HepG2 (cell line): Measurements from ENCODE around the gene FBLIM1. TPM values are rescaled to one million over a fixed set of nuclear protein-coding genes. Genes with fewer than 3 reads are reported as not detected.

Experiments
- ARNT2 ChIP-seq: sonication (generic); formaldehyde crosslinking; IDR thresholded peaks from 2 replicates; pipeline ENCODE4 v1.8.0; 2022; ENCODE audit warnings: mild to moderate bottlenecking, low read depth, missing genetic modification reagents, moderate library complexity
- BCL6 ChIP-seq: IDR thresholded peaks from 2 replicates; pipeline ENCODE4 v1.6.1; 2016; ENCODE audit warnings: missing genetic modification reagents, missing compliant biosample characterization
- CREM ChIP-seq, 2 experiments: sonication (generic) in 1 of 2; formaldehyde crosslinking in 1 of 2; IDR thresholded peaks; 2 replicates each; pipeline versions ENCODE4 v1.4.0 to v1.6.1; 2016 to 2020; ENCODE audit warnings: antibody characterized with exemption in 1 of 2, mild to moderate bottlenecking in 1 of 2, missing genetic modification reagents in 1 of 2
- RFXANK ChIP-seq: IDR thresholded peaks from 2 replicates; pipeline ENCODE4 v1.6.1; 2016
- SIN3A ChIP-seq: IDR thresholded peaks from 2 replicates; pipeline ENCODE4 v1.6.1; 2011; ENCODE audit warnings: low read depth, mild to moderate bottlenecking, control low read depth, low read length, borderline replicate concordance
- SPEN ChIP-seq: sonication (generic); formaldehyde crosslinking; IDR thresholded peaks from 2 replicates; pipeline ENCODE4 v1.5.1; 2020; ENCODE audit warnings: low read depth, mild to moderate bottlenecking, missing genetic modification reagents
- YEATS4 ChIP-seq: sonication (generic); formaldehyde crosslinking; IDR thresholded peaks from 2 replicates; pipeline ENCODE4 v1.4.0; 2020; ENCODE audit warnings: missing genetic modification reagents, borderline replicate concordance
- ZNF773 ChIP-seq: sonication (generic); formaldehyde crosslinking; IDR thresholded peaks from 2 replicates; pipeline ENCODE4 v1.4.0; 2020; ENCODE audit warnings: missing genetic modification reagents, borderline replicate concordance
- polyA plus RNA-seq, 8 experiments: library from polyadenylated mRNA; depleted of rRNA in 3 of 8; stranded (reverse) in 7 of 8; unstranded in 1 of 8; fragments of >200 nt; fragmentation: Illumina TruSeq in 4 of 8; extraction: Trizol in 4 of 8; gene quantifications; 2 replicates each; pipeline versions ENCODE4 v1.2.1 to v1.2.3, GENCODE V29; 2011 to 2016; ENCODE audit warnings: low read depth in 4 of 8, missing spikeins in 1 of 8, mixed read lengths in 1 of 8; ENCODE audit not compliant: insufficient read depth in 1 of 8
- total RNA-seq, 5 experiments: library from RNA; depleted of rRNA; stranded (reverse); fragments of >200 nt; fragmentation: Illumina TruSeq; extraction: Trizol; gene quantifications; 2 replicates each; pipeline ENCODE4 v1.2.3, GENCODE V29; 2016; ENCODE audit warnings: low read depth in 1 of 5
- TF ChIP-seq, protein P1 (sequence below), 2 experiments: fragments of 450-650 bp in 1 of 2; sonication (generic) in 1 of 2; formaldehyde crosslinking in 1 of 2; IDR thresholded peaks; 2 replicates each; pipeline versions ENCODE4 v1.6.1 to v1.8.0; 2016 to 2022; ENCODE audit warnings: antibody characterized with exemption in 1 of 2, mild to moderate bottlenecking in 1 of 2, missing genetic modification reagents in 1 of 2
- TF ChIP-seq, protein P2 (sequence below): IDR thresholded peaks from 2 replicates; pipeline ENCODE4 v1.6.1; 2016; ENCODE audit warnings: missing compliant biosample characterization, missing genetic modification reagents, borderline replicate concordance
- TF ChIP-seq, protein P3 (sequence below): sonication (generic); formaldehyde crosslinking; conservative IDR thresholded peaks from 2 replicates; pipeline ENCODE4 v1.4.0; 2020; ENCODE audit warnings: missing genetic modification reagents
- TF ChIP-seq, protein P4 (sequence below): conservative IDR thresholded peaks from 2 replicates; pipeline ENCODE4 v1.6.1; 2018; ENCODE audit warnings: missing genetic modification reagents
- TF ChIP-seq, protein P5 (sequence below): sonication (generic); formaldehyde crosslinking; IDR thresholded peaks from 2 replicates; pipeline ENCODE4 v1.8.1; 2023; ENCODE audit warnings: mild to moderate bottlenecking, missing genetic modification reagents

The FBLIM1 gene
- total and polyA plus RNA-seq, 2 of the 13 experiments (the other 11 are each of a cell fraction or from before 2014, with no cell fraction given): 10.6 to 23.0 TPM

DNA sequence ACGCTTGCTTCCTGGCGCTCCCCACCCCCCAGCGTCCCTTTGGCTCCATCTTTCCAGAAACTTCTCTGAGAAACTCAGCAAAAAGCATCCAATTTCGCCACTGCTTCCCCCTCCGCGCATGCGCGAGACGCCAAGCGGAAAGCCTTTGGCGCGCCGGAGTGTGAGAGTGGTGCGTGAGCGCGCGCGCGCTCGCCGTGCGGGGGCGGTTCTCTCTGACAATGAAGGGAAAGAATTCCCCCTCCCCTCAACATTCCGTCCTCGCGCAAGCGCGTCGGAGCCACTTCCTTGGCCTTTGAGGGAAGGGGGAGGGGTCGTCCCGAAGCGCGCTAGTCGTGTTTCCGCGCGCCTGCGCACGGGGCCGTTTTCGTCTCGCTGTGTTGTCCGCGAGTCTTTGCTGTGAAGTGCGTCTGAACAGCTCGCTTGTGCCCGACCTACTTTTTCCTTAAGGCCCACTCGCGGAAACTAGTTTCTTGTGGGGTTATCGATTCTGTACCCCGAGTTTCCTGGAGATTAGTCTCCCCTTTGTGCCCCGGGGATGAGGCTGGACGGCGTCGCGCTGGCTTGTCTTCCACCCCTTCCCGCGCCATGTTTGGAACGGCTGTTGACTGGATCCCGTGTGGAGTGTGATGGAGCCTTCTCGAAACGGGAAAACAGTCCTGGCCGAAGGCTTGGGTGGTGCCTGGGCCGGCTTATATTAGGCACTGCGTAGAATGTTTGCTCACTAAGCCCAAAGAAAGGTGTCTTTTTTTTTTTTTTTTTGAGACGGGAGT, 77.3 kb downstream of the FBLIM1 start (continued):
- TF ChIP-seq CREM (IDR thresholded peaks at IDR 0.05) (peak; percentile 36; the same call in 1 of the 2 replicates), CREM (CRISPR knock-in tag; IDR thresholded peaks at IDR 0.05) (no peak), ARNT2 (CRISPR knock-in tag) (peak; percentile 48; the same call in 1 of the 2 replicates), YEATS4 (CRISPR knock-in tag) (no peak), ZNF773 (CRISPR knock-in tag) (peak; percentile 82; the same call in 1 of the 2 replicates), SPEN (CRISPR knock-in tag) (peak; percentile 96), RFXANK (CRISPR knock-in tag) (no peak), SIN3A (0 out of 2 replicates have a peak, but pooled peaks have one; percentile 60), BCL6 (CRISPR knock-in tag) (peak; percentile 63; the same call in 1 of the 2 replicates)
- TF ChIP-seq, protein P1, sequence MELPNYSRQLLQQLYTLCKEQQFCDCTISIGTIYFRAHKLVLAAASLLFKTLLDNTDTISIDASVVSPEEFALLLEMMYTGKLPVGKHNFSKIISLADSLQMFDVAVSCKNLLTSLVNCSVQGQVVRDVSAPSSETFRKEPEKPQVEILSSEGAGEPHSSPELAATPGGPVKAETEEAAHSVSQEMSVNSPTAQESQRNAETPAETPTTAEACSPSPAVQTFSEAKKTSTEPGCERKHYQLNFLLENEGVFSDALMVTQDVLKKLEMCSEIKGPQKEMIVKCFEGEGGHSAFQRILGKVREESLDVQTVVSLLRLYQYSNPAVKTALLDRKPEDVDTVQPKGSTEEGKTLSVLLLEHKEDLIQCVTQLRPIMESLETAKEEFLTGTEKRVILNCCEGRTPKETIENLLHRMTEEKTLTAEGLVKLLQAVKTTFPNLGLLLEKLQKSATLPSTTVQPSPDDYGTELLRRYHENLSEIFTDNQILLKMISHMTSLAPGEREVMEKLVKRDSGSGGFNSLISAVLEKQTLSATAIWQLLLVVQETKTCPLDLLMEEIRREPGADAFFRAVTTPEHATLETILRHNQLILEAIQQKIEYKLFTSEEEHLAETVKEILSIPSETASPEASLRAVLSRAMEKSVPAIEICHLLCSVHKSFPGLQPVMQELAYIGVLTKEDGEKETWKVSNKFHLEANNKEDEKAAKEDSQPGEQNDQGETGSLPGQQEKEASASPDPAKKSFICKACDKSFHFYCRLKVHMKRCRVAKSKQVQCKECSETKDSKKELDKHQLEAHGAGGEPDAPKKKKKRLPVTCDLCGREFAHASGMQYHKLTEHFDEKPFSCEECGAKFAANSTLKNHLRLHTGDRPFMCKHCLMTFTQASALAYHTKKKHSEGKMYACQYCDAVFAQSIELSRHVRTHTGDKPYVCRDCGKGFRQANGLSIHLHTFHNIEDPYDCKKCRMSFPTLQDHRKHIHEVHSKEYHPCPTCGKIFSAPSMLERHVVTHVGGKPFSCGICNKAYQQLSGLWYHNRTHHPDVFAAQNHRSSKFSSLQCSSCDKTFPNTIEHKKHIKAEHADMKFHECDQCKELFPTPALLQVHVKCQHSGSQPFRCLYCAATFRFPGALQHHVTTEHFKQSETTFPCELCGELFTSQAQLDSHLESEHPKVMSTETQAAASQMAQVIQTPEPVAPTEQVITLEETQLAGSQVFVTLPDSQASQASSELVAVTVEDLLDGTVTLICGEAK (IDR thresholded peaks at IDR 0.05): no peak
- TF ChIP-seq, protein P1 (CRISPR knock-in tag; IDR thresholded peaks at IDR 0.05): no peak; the same call in 1 of the 2 replicates
- TF ChIP-seq, protein P2, sequence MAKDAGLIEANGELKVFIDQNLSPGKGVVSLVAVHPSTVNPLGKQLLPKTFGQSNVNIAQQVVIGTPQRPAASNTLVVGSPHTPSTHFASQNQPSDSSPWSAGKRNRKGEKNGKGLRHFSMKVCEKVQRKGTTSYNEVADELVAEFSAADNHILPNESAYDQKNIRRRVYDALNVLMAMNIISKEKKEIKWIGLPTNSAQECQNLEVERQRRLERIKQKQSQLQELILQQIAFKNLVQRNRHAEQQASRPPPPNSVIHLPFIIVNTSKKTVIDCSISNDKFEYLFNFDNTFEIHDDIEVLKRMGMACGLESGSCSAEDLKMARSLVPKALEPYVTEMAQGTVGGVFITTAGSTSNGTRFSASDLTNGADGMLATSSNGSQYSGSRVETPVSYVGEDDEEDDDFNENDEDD (CRISPR knock-in tag): peak; percentile 86; the same call in 1 of the 2 replicates
- TF ChIP-seq, protein P3, sequence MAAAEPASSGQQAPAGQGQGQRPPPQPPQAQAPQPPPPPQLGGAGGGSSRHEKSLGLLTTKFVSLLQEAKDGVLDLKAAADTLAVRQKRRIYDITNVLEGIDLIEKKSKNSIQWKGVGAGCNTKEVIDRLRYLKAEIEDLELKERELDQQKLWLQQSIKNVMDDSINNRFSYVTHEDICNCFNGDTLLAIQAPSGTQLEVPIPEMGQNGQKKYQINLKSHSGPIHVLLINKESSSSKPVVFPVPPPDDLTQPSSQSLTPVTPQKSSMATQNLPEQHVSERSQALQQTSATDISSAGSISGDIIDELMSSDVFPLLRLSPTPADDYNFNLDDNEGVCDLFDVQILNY (CRISPR knock-in tag): peak; percentile 75
- TF ChIP-seq, protein P4, sequence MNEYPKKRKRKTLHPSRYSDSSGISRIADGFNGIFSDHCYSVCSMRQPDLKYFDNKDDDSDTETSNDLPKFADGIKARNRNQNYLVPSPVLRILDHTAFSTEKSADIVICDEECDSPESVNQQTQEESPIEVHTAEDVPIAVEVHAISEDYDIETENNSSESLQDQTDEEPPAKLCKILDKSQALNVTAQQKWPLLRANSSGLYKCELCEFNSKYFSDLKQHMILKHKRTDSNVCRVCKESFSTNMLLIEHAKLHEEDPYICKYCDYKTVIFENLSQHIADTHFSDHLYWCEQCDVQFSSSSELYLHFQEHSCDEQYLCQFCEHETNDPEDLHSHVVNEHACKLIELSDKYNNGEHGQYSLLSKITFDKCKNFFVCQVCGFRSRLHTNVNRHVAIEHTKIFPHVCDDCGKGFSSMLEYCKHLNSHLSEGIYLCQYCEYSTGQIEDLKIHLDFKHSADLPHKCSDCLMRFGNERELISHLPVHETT (CRISPR knock-in tag): peak; percentile 87
- TF ChIP-seq, protein P5, sequence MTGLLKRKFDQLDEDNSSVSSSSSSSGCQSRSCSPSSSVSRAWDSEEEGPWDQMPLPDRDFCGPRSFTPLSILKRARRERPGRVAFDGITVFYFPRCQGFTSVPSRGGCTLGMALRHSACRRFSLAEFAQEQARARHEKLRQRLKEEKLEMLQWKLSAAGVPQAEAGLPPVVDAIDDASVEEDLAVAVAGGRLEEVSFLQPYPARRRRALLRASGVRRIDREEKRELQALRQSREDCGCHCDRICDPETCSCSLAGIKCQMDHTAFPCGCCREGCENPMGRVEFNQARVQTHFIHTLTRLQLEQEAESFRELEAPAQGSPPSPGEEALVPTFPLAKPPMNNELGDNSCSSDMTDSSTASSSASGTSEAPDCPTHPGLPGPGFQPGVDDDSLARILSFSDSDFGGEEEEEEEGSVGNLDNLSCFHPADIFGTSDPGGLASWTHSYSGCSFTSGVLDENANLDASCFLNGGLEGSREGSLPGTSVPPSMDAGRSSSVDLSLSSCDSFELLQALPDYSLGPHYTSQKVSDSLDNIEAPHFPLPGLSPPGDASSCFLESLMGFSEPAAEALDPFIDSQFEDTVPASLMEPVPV (CRISPR knock-in tag): peak; percentile 91
